Tibial artery (tissue), 4 donors: ENCODE data around the gene IDS.
A peak's percentile ranks its signal among the peaks of the same experiment; 100 is the strongest.

Source experiments
- DNase-seq, 2 donors: peaks; one replicate each; pipeline ENCODE4 v3.0.0-alpha.2; 2019
- H3K27ac ChIP-seq, 2 donors: fragments of 200-600 bp; sonication (generic) in 1 of 2; 1 replicate in 1 of 2; 2 replicates in 1 of 2; pipeline ENCODE4 v1.5.1; 2018 to 2019; ENCODE audit warnings: mild to moderate bottlenecking in 1 of 2
- H3K27me3 ChIP-seq, 2 donors: fragments of 200-600 bp; sonication (generic) in 1 of 2; one replicate each; pipeline versions ENCODE4 v1.5.1 to v1.6.0; 2016 to 2019
- H3K36me3 ChIP-seq, 3 donors: fragments of 200-600 bp; sonication (generic) in 2 of 3; one replicate each; pipeline ENCODE4 v1.5.1; 2016 to 2019; ENCODE audit warnings: mild to moderate bottlenecking in 2 of 3
- H3K4me1 ChIP-seq, 4 donors: fragments of 200-600 bp; sonication (generic) in 2 of 4; 1 replicate in 3 of 4; 2 replicates in 1 of 4; pipeline ENCODE4 v1.5.1; 2016 to 2019
- H3K4me3 ChIP-seq, 2 donors: fragments of 200-600 bp; sonication (generic) in 1 of 2; 1 replicate in 1 of 2; 2 replicates in 1 of 2; pipeline ENCODE4 v1.5.1; 2018 to 2019; ENCODE audit warnings: mild to moderate bottlenecking in 2 of 2
- H3K9me3 ChIP-seq, 3 donors: fragments of 200-600 bp; sonication (generic) in 1 of 3; one replicate each; pipeline ENCODE4 v1.5.1; 2016 to 2019
- CTCF ChIP-seq, 2 experiments: fragments of 200-600 bp in 1 of 2; fragments of 450-650 bp in 1 of 2; IDR thresholded peaks; one replicate each; pipeline ENCODE4 v1.5.1; 2017 to 2019; ENCODE audit warnings: antibody characterized with exemption in 2 of 2, mild to moderate bottlenecking in 1 of 2, moderate library complexity in 1 of 2
- intact Hi-C: fragments of 100-400 bp; cut with DNase I; formaldehyde crosslinking; loops from one replicate; pipeline ENCODE4 v1.15.0; 2023; ENCODE audit warnings: low total_unique reads

IDS gene

GRCh38 chrX:149476513-149476912, 28.6 kb downstream of the IDS start:
- Histone ChIP-seq H3K9me3 (no peaks in the 10 kb centered on the region), H3K4me3 (no peak overlapping the region), H3K27me3 (no peaks in the 10 kb centered on the region), H3K36me3 (peaks cover 0 to 28% (median 15%) of the 10 kb centered on the region in 3 donors), H3K4me1 (no peaks in the 10 kb centered on the region), H3K27ac (no peak overlapping the region)
- no peak for DNase-seq
- intact Hi-C loops, result no loop called here
- TF ChIP-seq CTCF (IDR thresholded peaks at IDR 0.05), result no peak

DNA sequence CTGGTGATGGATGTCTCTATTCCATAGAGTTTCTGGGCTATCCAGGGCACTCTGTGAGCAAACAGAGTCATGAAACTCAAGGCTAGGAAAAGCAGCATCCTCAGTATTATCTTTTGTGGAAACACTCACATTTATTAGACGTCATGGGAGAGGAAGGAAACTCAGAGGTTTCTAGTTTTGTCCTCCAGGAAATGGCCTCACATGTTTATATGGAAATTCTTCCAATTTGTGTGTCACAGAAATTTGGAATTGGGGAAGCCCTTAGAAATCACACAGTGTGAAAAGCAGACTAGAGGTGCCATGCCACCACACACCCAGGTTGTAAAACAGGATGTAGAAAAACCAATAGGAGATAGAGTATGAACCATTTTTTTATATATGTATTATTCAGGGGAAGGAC, 31.1 kb downstream of the IDS start:
- DNase-seq, result no peak
- Histone ChIP-seq H3K9me3 (no peaks in the 10 kb centered on the region), H3K4me3 (no peak overlapping the region), H3K27me3 (no peaks in the 10 kb centered on the region), H3K4me1 (no peaks in the 10 kb centered on the region), H3K36me3 (peaks cover 0 to 10% (median 0%) of the 10 kb centered on the region in 3 donors), H3K27ac (no peak overlapping the region)
- no peak for TF ChIP-seq CTCF (IDR thresholded peaks at IDR 0.05)
- intact Hi-C loops, result no loop called here

DNA sequence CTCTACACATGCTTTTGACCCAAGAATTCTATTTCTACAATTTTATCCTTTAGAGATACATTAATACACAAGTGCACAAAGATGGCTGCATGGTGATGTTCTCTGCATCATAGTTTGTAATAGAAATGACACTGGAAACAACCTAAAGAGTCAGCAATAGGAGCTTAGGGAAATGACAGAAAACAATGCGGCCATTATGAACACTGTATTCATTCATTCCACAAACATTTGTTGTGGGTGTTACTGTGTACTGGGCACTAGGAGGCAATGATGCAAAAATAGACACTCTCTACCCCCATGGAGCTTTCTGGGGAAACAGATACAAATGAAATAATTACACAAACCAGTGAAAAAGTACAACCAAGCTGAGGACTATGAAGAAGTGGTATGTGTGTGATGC, 32.0 kb downstream of the IDS start:
- intact Hi-C loops, result no loop called here
- DNase-seq, result no peak
- H3K36me3 ChIP-seq, result peaks cover 0 to 6% (median 0%) of the 10 kb centered on the region in 3 donors
- no peaks in the 10 kb centered on the region for H3K27me3 ChIP-seq
- H3K4me3 ChIP-seq, result no peak overlapping the region
- H3K27ac ChIP-seq, result no peak overlapping the region
- no peaks in the 10 kb centered on the region for H3K4me1 ChIP-seq
- no peak for TF ChIP-seq CTCF (IDR thresholded peaks at IDR 0.05)
- no peaks in the 10 kb centered on the region for H3K9me3 ChIP-seq

GRCh38 chrX:149472625-149473024, 32.5 kb downstream of the IDS start:
- intact Hi-C loops, result no loop called here
- no peak overlapping the region for H3K27ac ChIP-seq

DNA sequence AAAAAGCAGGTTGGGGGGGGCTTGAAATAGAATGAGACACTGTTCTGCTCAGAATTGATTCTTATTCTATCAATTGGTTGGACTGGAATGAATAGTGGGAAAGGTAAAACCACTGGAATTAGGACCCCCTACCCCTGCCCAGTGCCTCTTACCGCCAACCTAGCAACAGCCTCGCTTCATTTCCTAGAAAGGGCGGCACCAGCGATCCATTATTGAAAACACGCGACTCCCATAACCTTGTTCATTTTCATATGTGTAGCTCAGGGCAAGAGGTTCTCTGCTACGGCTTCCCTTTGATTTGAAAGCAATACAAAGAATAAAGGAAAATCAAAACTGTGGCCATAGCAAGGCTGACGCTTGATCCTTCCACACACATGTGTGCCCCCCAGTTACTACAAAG, 33.7 kb downstream of the IDS start:
- intact Hi-C loops, result no loop called here
- no peaks in the 10 kb centered on the region for H3K27me3 ChIP-seq
- TF ChIP-seq CTCF (IDR thresholded peaks at IDR 0.05), result no peak
- H3K36me3 ChIP-seq, result no peaks in the 10 kb centered on the region
- no peak for DNase-seq
- H3K4me1 ChIP-seq, result no peaks in the 10 kb centered on the region
- H3K27ac ChIP-seq, result no peak overlapping the region
- H3K9me3 ChIP-seq, result no peaks in the 10 kb centered on the region
- H3K4me3 ChIP-seq, result no peak overlapping the region

More at GRCh38 chrX:149472625-149473024, 32.5 kb downstream of the IDS start:
- no peaks in the 10 kb centered on the region for H3K27me3 ChIP-seq
- H3K4me1 ChIP-seq, result no peaks in the 10 kb centered on the region
- H3K36me3 ChIP-seq, result peaks cover 0 to 2% (median 0%) of the 10 kb centered on the region in 3 donors
- no peak overlapping the region for H3K4me3 ChIP-seq
- H3K9me3 ChIP-seq, result no peaks in the 10 kb centered on the region
- DNase-seq, result no peak
- TF ChIP-seq CTCF (IDR thresholded peaks at IDR 0.05), result no peak

GRCh38 chrX:149470955-149471354, 34.2 kb downstream of the IDS start:
- Histone ChIP-seq H3K4me3 (no peak overlapping the region), H3K9me3 (no peaks in the 10 kb centered on the region), H3K27ac (no peak overlapping the region), H3K36me3 (no peaks in the 10 kb centered on the region), H3K27me3 (no peaks in the 10 kb centered on the region), H3K4me1 (no peaks in the 10 kb centered on the region)
- peak; percentile 58 to 86 for DNase-seq
- intact Hi-C loops, result no loop called here
- peak; percentile 77 to 81 for TF ChIP-seq CTCF (IDR thresholded peaks at IDR 0.05)
